GM19324 (cell line): Measurements from ENCODE around the gene ASPDH.

Experiments used
- ATAC-seq: cut with Tn5 transposase; IDR thresholded peaks from one replicate; pipeline ENCODE4 v1.9.1; 2021; ENCODE audit warnings: mild to moderate bottlenecking, moderate library complexity; ENCODE audit not compliant: unreplicated experiment, low FRiP score

ASPDH gene

GRCh38 chr19:50516456-50516855, 2.7 kb upstream of the ASPDH start:
- no peak for ATAC-seq

GRCh38 chr19:50515168-50515561, 1.5 kb upstream of the ASPDH start:
- ATAC-seq, result no peak

DNA sequence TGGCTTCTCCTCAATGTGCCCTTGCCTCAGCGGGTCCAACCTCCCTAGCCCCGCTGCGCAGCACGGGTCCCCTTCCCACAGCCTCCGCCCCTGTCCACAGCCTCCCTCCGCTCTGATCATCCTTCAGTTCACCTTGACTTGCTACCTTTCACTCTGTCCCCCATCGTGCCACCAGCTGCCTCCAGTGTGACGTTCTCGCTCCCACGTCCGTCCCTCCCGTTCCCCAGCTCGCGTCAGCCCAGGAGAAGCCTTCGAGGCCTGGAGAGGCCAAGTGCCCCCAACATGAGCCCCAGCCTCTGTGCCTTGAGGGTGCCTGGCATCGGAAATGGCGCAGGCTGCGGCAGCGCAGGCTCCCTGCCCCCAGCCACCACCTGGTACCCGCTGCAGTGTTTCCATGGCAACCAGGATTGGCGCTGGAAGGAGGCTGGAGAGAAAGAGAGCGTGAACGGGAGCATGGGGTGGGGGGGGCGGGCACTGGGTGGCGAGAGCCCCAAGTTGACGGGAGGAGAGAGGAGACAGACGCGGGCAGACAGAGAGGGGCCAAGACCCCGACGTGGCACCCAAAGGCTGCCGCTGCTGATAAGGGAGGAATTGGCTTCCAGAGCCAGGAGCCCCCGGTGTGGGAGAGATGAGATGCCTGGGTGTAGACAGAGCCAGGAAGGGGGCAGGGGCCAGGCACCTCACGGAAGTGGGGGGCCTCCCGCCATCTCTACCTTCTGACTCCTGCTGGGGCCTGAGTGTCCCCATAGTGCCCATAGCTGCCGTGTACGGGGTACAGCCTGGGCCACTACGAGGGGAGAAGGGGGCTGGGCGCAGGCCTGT, 844 bp upstream of the ASPDH start:
- no peak for ATAC-seq

GRCh38 chr19:50512999-50513745, 541 bp downstream of the ASPDH start:
- ATAC-seq, result no peak

- ATAC-seq, result no peak
Observed at GRCh38 chr19:50512112-50512998, 1.4 kb downstream of the ASPDH start.

DNA sequence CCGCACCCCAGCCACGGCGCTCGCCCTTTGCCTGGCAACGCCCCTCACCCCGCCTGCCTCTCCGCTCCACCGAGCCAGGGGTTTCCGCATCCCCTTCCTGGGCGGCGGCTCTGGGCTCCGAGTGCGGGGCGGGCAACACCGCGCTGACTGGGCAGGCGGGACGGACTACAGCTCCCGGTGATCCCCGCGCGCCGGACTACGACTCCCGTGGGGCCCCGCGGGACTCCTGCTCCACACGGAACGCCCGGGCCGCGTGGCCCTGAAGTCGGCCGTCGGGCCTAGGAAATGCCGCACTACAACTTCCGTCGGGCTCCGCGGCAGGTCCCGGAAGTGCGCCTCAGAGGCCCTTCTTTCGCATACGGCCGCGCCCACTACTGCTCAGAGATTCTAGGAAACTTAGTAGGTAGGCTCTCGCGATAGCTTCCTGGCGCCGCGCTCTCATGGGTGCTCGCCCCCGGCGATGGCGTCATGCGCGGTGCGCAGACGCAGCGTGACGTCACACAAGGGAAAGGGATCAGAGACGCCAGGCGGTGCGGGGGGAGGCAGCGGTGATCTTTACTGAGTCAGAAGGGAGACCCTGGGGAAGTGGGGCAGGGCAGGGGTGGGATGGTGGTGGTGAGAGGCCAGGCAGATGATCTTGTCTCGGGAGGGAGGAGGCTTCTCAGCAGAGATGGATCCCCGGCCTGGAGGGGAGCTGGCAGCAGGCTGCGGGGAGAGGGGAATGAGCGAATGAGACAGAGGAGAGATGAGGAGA, 2.5 kb downstream of the ASPDH start, which contains the start of gene JOSD2:
Gene JOSD2, minus strand, starts transcription at position 123 of the 754 bp plus-strand sequence. CDS start 760 bp downstream, outside the sequence.
- peak; percentile 94 for ATAC-seq

GRCh38 chr19:50510700-50511068, 3.0 kb downstream of the ASPDH start:
- ATAC-seq, result no peak

DNA sequence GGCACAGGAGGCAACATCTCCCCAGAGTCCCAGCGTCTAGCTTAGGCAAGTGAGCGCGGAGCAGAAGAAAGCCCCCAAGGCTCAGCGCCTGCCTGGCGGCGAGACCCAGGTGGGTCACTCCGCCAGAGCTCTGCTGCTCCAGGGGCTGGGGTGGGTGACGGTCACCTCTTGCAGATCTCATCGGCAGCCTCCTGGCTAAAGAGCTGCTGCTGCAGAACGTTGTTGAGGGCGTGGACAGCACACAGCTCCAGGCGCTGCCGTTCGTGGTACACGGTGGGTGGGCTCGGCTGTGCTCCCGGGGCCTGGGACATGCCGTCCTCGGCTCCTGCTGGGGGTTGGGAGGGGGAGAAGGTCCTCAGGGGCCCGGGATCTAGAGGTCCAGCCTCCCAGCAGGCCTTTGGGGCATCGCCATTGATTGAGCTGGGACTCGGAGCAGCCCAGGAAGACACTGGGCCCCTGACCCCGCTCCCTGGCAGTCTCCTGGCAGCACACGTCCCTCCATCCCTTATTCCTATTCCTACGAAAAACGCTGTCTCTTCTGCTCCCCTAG, 3.5 kb downstream of the ASPDH start:
- no peak for ATAC-seq

DNA sequence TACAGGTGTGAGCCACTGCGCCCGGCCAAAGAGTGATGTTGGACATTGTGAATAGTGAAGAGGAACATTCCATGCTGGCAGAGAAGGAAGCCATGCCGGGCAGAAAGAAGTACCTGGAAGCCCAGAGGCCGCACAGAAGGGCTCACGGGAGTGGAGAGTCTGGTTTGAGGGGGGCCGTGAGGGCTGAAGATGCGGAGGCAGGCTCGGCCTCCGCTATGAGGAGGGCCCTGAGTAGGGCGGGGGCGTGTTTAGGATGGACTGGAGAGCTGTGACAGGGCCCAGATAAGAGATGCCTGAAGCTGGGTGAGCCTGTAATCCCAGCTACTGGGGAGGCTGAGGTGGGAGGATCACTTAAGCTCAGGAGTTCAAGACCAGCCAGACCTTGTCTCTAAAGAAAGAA, 4.3 kb downstream of the ASPDH start:
- ATAC-seq, result no peak

- ATAC-seq, result no peak
Observed at GRCh38 chr19:50508843-50509190, 4.9 kb downstream of the ASPDH start.

- ATAC-seq, result no peak
Observed at GRCh38 chr19:50507376-50507775, 6.3 kb downstream of the ASPDH start.

DNA sequence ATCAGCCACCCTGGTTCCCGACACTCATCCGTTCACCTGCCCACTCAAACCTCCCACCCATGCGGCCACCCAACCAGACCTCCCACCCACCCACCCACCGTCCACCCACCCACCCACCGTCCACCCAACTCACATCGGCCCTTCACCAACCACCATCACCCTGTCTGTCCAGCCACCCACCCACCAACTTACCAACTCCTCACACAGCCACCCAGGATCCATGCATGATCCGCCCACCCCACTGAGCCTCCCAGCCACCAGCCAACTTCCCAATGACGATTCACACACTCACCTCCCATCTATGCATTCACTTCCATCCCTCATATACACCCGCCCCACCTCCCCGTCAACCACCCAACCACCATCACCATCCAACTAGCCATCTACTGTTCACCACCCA, 7.0 kb downstream of the ASPDH start:
- ATAC-seq, result no peak

DNA sequence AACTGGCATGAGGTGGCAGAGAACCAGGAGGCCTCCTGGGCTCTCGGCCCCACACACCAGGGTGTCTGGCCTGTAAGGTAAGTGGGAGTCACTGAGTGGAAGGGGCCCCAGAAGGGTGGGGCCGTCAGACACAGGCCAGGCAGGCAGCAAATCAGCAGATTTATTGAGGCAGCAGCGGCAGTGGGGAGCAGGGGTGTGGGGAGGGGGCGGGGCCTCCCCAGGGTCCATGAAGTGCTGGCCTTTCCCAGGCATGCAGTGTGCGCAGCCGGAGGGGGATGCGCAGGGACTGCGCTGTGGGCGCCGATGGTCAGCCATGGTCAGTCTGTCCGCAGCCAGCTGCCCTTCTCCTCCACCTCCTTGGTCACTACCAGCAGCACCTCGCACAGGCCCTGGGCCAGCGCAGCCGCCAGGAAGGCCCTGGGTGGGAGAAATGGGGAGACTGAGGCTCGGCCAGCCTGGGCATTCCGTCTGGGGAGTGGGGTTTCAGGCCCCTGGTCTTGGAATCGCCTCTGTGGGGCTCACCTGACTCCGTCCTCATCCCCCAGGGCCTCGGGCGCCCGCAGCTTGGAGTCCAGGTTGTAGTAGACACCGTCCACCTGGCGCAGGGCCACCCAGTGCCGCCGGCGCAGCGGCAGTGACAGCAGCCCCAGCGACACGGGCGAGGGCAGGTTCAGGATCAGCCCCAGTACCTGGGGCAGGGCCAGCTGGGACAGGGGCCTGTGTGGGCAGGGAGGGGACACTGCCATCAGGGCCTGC, 7.7 kb downstream of the ASPDH start:
- no peak for ATAC-seq

DNA sequence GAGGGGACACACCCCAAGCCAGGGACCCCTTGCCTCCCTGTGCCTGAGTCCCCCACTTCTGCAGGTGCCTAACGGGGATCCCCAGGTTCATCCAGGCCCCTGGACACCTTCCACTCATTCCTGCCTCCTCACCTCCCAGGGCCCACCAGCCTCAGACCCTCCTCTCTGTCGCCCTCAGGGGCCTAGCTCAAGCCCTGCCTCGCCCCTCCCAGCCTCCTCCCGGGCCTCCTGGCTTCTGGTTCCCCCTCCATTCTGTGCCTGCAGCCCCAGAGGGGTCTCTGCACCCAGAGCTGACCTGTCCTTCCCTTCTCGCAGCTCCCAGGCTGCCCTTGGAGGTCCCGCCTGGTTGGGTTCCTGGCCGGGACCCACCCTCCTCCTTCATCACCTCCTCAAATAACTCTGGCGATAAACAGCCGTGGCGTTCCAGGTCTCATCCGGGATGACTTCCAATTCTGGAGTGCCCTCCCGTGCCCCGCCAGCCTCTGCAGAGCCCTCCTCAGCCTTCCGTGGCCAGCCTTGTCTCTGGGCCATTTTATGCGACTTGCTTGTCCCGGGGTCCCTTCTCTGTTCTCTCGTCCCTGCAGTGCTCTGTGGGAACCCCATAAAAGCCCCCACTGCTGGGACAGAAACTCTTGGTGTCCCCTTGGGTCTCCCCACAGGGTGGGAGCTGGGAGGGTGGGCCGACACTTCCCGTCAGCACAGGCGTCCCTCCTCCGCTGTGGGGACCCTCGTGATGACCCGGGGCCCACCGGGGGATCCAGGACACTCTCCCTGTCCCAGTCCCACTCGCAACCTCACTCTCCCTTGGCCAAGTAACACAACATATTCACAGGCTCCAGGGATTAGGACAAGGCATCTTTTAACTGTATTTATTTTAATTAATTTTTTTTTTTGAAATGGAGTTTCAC, 11.9 kb downstream of the ASPDH start:
- no peak for ATAC-seq

DNA sequence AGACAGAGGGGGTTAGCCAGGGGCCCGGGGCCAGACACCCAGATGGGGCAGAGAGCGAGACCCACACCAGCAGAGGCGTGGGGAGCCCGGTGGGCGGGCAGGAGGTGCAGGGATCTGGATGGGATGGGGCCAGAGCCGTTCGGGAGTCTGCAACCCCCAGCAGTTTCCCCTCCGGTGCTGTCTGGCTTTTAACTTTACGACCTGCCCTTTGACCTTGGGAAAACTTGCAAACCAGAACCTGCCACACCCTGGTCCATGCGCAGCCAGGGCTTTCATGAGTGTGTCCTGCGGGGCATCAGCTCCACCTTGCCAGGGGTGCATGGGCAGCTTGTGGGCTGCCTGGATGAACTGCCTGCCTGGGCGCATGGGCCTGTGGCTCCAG, 12.5 kb downstream of the ASPDH start:
- ATAC-seq, result no peak

GRCh38 chr19:50500753-50501151, 13.0 kb downstream of the ASPDH start:
- ATAC-seq, result no peak

DNA sequence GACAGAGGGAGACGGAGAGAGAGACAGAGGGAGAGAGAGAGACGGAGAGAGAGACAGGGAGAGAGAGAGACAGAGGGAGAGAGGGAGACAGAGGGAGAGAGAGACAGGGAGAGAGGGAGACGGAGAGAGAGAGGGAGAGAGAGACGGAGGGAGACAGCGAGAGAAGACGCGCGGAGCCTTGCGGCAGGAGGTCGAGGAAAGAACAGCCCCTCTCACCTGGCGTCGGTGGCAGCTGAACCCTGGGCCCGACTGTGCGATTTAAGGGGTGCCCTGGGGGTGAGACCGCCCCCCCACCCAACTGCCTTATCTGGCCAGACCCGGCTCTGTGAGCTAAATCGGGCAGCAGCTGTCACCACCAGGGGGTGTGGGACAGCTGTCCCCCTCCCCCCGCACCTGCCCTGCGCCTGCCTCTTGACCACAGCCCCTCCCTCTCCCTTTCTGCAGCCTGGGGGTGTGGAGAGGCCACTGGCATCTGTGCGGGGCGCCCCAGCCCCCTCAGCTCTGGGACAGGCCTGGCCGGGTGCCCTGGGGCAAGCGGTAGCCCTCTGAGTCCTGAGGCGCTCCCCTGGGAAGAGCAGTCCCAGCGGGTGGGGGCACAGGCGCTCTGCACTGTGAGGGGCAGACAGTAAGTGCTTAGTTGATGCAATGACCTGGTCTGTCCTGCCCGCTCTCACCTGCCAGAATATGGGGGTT, 13.5 kb downstream of the ASPDH start:
- no peak for ATAC-seq
